GM19238 (cell line): ENCODE measurements around the gene BTNL8.
"Not testable (repeated sequence)": the region's sequence is repeated elsewhere in the genome, so short reads cannot be mapped to it uniquely, and the experiment has no call there.

Experiments used
- DNase-seq: peaks from one replicate; pipeline ENCODE4 v3.0.0; 2011; ENCODE audit warnings: low spot score; ENCODE audit not compliant: insufficient read length

Gene BTNL8

DNA sequence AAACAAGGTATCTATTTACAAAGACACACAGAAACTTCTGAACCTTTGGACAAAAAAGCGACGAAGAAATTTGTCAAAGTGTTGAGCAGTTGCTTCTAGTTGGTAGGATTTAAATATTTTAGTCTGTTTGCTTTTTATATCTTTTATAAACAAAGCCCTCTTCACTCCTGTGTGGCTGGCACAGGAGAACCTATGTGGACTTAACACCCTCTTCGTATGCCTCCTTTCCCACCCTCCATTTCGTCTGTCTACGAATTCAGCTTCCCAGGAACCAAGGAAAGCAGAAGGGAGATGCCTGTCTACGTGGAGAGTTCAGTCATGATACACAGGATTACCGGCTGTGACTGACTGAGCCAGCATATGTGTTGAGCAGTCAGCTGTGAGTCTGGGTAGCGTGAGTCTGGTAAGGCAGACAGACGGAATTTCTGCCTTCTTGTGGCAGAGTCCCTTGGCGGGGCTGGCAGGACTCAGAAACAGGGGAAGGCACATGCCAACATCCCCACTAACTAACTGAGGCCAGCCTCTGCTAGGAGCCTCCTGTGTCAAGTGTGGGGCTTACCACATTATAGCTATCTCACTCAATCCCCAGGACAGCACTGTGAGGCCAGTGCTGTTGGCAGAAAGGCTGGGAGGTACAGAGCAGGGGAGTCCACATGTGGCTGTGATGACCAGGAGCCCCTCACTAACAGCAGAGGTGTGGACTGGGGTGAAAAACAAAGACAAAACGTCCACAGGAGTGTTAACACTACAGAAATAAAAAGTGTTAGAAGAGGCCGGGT is 24.0 kb upstream of the BTNL8 start:
- no peak for DNase-seq

- no peak for DNase-seq
Observed at GRCh38 chr5:180875860-180876426, 23.0 kb upstream of the BTNL8 start.

- not testable (repeated sequence) for DNase-seq
Observed at GRCh38 chr5:180885845-180886529, 13.0 kb upstream of the BTNL8 start.

DNA sequence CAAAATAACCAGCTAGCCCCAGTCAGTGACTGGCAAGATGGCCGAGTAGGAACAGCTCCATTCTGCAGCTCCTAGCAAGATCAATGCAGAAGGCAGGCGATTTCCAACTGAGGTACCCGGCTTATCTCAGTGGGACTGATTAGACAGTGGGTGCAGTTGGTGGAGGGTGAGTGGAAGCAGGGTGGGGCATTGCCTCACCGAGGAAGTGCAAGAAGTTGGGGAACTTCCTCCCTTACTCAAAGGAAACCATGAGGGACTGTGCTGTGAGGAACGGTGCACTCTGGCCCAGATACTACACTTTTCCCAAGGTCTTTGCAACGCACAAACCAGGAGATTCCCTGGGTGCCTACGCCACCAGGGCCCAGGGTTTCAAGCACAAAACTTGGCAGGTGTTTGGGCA is 9.6 kb upstream of the BTNL8 start:
- DNase-seq: no peak

DNA sequence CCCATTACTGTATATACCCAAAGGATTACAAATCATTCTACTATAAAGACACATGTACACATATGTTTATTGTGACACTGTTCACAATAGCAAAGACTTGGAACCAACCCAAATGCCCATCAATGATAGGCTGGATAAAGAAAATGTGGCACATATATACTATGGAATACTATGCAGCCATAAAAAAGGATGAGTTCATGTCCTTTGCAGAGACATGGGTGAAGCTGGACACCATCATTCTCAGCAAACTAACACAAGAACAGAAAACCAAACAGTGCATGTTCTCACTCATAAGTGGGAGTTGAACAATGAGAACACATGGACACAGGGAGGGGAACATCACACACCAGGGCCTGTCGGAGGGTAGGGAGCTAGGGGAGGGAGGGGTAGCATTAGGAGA is 3.6 kb upstream of the BTNL8 start:
- not testable (repeated sequence) for DNase-seq

DNA sequence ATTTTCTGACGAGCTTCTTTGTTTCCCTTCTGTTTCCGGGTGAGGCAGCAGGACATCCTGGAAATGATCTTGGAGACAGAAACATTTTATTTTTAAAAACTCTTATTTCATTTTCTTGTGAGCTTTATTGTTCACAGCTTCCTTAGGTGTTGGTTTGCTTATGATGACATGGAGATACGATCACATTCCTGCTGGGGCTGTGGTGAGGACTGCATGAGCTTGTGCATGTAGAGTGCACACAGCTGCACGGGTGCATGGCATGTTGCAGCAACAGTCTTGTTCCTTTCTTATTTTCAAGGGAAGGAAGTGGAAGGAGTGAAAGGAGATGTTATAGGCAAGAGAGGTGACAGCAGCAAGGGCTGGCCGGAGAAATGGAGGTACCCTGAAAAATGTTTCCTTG is 1.2 kb downstream of the BTNL8 start:
- no peak for DNase-seq

- no peak for DNase-seq
Observed at GRCh38 chr5:180901319-180902009, 2.5 kb downstream of the BTNL8 start.

DNA sequence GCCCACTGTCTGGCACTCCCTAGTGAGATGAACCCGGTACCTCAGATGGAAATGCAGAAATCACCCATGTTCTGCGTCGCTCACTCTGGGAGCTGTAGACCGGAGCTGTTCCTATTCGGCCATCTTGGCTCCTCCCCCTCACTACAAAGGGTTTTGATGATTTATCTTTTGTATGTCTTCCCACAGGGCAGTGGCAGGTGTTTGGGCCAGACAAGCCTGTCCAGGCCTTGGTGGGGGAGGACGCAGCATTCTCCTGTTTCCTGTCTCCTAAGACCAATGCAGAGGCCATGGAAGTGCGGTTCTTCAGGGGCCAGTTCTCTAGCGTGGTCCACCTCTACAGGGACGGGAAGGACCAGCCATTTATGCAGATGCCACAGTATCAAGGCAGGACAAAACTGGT is 9.4 kb downstream of the BTNL8 start:
- DNase-seq: no peak

- no peak for DNase-seq
Observed at GRCh38 chr5:180908998-180909731, 10.2 kb downstream of the BTNL8 start.

- no peak for DNase-seq
Observed at GRCh38 chr5:180909782-180910181, 10.8 kb downstream of the BTNL8 start.

- no peak for DNase-seq
Observed at GRCh38 chr5:180910182-180910581, 11.2 kb downstream of the BTNL8 start.

DNA sequence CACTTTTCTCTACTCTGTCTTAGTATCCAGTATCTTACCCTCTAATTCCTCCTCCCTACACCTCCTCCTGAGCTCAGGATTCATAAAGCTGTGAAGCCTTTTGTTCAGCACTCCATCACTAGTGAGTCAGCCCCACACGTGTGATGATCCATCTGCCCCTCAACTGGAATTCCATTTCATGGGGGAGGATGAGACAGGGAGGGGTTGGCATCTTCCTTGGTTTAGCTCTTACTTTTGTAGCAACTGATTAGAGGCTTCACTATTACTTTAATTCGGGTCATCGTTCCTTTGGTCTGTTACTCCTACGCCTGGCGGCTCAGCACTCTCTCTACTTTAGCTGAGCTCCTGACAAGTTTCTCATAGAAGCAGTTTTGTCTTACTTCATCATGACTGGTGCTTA is 11.8 kb downstream of the BTNL8 start:
- no peak for DNase-seq

DNA sequence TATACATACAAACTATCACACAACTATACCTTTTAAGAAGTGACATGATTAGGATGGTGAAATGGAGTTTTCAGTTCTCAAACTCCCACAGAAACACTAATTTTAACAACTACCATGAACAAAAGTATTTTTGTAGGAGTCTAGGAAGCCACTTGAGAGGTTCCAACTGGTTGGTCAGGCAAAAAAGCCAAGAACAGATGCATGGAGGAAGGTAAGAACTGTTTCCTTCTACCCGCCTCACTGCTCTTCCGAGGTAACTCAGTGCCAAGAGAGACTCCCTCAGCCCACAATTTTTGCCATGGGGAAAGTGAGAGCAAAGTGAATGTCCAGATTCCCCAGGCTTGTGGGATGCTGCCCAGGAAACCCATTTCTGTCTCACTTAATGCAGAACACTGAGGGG is 15.7 kb downstream of the BTNL8 start:
- DNase-seq: no peak

- no peak for DNase-seq
Observed at GRCh38 chr5:180915924-180916323, 17.0 kb downstream of the BTNL8 start.

- DNase-seq: no peak
Observed at GRCh38 chr5:180918380-180918779, 19.4 kb downstream of the BTNL8 start.

- no peak for DNase-seq
Observed at GRCh38 chr5:180920710-180921109, 21.8 kb downstream of the BTNL8 start.

DNA sequence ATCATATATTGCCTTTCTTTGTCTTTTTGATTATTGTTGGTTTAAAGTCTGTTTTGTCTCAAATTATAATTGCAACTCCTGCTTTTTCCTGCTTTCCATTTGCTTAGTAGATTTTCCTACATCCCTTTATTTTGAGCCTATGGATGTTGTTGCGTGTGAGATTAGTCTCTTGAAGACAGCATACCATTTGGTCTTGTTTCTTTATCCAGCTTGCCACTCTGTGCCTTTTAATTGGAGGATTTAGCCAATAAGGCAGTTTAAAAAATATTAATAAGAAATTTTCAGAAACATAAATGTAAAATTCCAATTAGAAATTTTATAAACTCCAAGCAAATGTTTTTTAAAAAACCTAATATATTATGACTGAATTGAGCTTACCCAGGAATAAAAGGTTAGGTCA is 24.0 kb downstream of the BTNL8 start:
- no peak for DNase-seq

GRCh38 chr5:180932660-180933059 is 33.7 kb downstream of the BTNL8 start:
- DNase-seq: no peak

DNA sequence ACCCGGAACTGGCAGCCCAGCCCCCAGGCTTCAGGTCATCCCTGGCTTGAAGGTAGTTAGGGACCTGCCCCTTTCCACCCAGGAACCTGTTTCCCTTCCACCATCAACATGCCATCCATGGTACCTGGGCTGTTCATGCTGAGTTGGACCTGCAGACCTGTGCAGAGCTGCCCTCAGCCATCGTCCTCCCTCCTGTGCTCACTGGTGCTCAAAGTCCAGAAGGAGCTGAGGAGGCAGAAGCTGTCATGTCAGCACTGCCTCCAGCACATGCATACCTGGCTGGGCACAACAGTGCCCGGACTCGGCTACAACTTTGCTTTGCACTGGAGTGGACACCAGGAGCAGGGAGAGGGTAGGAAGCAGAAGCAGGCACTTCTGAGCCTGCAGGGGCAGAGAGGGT is 36.2 kb downstream of the BTNL8 start:
- DNase-seq: no peak

GRCh38 chr5:180938294-180938693 is 39.3 kb downstream of the BTNL8 start:
- no peak for DNase-seq

GRCh38 chr5:180950291-180950949 is 51.5 kb downstream of the BTNL8 start:
- DNase-seq: no peak
